ENCODE measurements around the gene SPON1. TPM values are rescaled to one million over a fixed set of nuclear protein-coding genes. Genes with fewer than 3 reads are reported as not detected.
"Not testable (repeated sequence)": the region's sequence is repeated elsewhere in the genome, so short reads cannot be mapped to it uniquely, and the experiment has no call there.

Gene SPON1
- total RNA-seq, 1 experiment from 2014 or later = 46.9 TPM

DNA sequence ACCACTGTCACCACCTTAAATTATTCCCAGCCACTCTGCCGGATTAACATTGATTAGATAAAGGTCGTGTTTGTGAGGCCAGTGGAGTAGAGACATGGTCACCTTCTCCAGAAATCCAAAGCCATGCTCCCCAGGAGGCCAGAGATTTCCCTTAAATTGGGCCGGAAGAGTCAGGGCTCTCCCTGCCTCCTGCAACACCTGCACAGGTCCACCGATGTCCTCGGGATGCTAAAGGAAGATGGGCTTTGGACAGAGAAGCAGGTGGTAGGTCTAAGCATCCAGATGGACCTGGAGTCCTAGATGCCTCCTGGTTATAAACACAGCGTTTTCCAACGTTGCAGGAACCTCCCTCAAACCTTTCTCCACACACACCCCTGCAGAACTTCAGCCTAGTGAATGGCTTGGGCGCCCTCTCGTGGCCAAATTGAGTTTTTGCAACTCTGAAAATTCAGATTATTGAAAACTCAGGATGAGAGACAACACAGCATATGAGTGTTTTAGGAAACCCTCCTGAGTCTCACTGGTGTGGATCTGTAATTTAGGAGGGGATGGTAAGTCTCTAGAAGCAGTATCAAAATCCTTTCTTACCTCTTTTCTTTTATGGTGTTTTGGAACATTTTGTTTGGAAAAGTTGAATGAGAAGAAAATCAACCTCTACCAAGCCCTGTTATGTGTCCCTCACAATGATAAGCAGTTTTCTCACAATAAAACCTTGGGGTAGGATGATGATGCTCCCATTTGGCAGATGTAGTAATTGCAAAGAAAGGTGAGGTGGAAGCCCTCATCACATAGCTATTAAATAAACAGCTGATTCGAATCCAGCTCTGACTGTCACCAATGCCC, 286.8 kb downstream of the SPON1 start:
- POLR2A ChIA-PET = no interaction called here

DNA sequence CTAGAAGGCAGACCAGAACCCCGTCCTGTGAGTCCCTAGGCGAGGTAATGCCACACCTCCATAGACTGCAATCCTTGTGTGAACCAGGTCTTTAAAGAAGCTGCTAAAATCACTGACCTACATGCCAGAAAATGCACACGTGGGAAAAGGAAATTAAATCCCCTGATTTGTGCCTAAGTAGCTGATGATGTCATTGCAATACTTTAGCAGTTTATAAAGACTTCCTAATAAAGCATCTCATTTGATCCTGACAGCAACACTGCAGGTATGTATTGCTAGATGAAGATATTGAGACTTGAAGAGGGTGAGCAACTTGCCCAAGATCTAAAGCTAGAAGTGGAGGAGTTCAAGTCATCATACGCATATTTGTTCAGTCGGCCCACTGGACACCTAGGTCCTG, 289.2 kb downstream of the SPON1 start:
- Mint-ChIP-seq H3K4me1 (ENCODE audit: low read depth, unreplicated experiment) (peaks cover 22% of the 10 kb centered on the region), H3K9me3 (ENCODE audit: unreplicated experiment) (no peaks in the 10 kb centered on the region), H3K27me3 (ENCODE audit: insufficient read depth, unreplicated experiment) (no peaks in the 10 kb centered on the region)

More for the DNA sequence above, 286.8 kb downstream of the SPON1 start:
- Histone ChIP-seq H3K4me3 (ENCODE audit: low read depth, low read length) (no peak overlapping the region), H3K9me3 (no peaks in the 10 kb centered on the region), H3K36me3 (ENCODE audit: control insufficient read depth, insufficient read depth, low read length) (no peaks in the 10 kb centered on the region), H3K4me1 (peaks cover 4% of the 10 kb centered on the region), H3K27me3 (replicated peaks; ENCODE audit: control insufficient read depth, insufficient read depth, low read length) (no peaks in the 10 kb centered on the region)
- no TSS peak for BruUV-seq (replicated peaks)
- TF ChIP-seq, protein P1, sequence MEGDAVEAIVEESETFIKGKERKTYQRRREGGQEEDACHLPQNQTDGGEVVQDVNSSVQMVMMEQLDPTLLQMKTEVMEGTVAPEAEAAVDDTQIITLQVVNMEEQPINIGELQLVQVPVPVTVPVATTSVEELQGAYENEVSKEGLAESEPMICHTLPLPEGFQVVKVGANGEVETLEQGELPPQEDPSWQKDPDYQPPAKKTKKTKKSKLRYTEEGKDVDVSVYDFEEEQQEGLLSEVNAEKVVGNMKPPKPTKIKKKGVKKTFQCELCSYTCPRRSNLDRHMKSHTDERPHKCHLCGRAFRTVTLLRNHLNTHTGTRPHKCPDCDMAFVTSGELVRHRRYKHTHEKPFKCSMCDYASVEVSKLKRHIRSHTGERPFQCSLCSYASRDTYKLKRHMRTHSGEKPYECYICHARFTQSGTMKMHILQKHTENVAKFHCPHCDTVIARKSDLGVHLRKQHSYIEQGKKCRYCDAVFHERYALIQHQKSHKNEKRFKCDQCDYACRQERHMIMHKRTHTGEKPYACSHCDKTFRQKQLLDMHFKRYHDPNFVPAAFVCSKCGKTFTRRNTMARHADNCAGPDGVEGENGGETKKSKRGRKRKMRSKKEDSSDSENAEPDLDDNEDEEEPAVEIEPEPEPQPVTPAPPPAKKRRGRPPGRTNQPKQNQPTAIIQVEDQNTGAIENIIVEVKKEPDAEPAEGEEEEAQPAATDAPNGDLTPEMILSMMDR (IDR thresholded peaks at IDR 0.05; ENCODE audit: insufficient read depth in 1 of 2, low read depth in 1 of 2, low read length in 1 of 2, severe bottlenecking in 1 of 2, unreplicated experiment in 1 of 2) = peak; percentile 85 to 93
- no peak overlapping the region for H3K4me3 Mint-ChIP-seq (ENCODE audit: unreplicated experiment)
- intact Hi-C loops (cut with micrococcal nuclease; ENCODE audit: unreplicated experiment) = loop anchor here (1.0 to 2.0 kb wide), 6 partner anchors 101 to 477 kb away; no protein-coding TSS in a partner anchor
- peaks cover 7% of the 10 kb centered on the region for H3K4me1 Mint-ChIP-seq (ENCODE audit: low read depth, unreplicated experiment)
- peak; percentile 59 to 70 for DNase-seq
- no peak overlapping the region for H3K27ac Mint-ChIP-seq (ENCODE audit: unreplicated experiment)
- H3K36me3 Mint-ChIP-seq (ENCODE audit: insufficient read depth, unreplicated experiment) = peaks cover under 1% of the 10 kb centered on the region
- no peaks in the 10 kb centered on the region for H3K9me3 Mint-ChIP-seq (ENCODE audit: unreplicated experiment)
- CTCF ChIA-PET = no interaction called here
- H3K27me3 Mint-ChIP-seq (ENCODE audit: insufficient read depth, unreplicated experiment) = no peaks in the 10 kb centered on the region

DNA sequence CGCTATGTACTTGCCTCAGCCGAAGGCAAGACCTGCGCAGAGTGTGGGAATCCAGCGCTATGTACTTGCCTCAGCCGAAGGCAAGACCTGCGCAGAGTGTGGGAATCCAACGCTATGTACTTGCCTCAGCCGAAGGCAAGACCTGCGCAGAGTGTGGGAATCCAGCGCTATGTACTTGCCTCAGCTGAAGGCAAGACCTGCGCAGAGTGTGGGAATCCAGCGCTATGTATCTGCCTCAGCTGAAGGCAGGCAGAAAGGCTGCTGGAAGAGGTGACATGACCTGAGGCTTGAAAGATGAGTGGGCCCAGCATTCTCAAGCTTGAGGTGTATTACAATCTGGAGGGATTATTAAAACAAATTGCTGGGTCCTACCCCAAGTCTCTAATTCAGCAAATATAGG, 290.0 kb downstream of the SPON1 start:
- H3K36me3 ChIP-seq (ENCODE audit: control insufficient read depth, insufficient read depth, low read length); DNase-seq; BruUV-seq (replicated peaks); POLR2A ChIA-PET; H3K9me3 Mint-ChIP-seq (ENCODE audit: unreplicated experiment); H3K9me3 ChIP-seq; intact Hi-C loops (cut with micrococcal nuclease; ENCODE audit: unreplicated experiment); H3K4me3 ChIP-seq (ENCODE audit: low read depth, low read length); H3K27ac Mint-ChIP-seq (ENCODE audit: unreplicated experiment); H3K4me3 Mint-ChIP-seq (ENCODE audit: unreplicated experiment); H3K27me3 Mint-ChIP-seq (ENCODE audit: insufficient read depth, unreplicated experiment); H3K27me3 ChIP-seq (replicated peaks; ENCODE audit: control insufficient read depth, insufficient read depth, low read length): not testable (repeated sequence)
- H3K36me3 Mint-ChIP-seq (ENCODE audit: insufficient read depth, unreplicated experiment) = peaks cover 16% of the 10 kb centered on the region
- H3K4me1 Mint-ChIP-seq (ENCODE audit: low read depth, unreplicated experiment) = peaks cover 22% of the 10 kb centered on the region
- peaks cover 33% of the 10 kb centered on the region for H3K4me1 ChIP-seq
- CTCF ChIA-PET = interaction anchor here (1.6 kb wide), 1 partner anchor 290 kb away, joined by 4 read pairs; the partner anchor contains the start of gene SPON1

More for the DNA sequence above, 289.2 kb downstream of the SPON1 start:
- Mint-ChIP-seq H3K4me3 (ENCODE audit: unreplicated experiment) (no peak overlapping the region), H3K36me3 (ENCODE audit: insufficient read depth, unreplicated experiment) (peaks cover 16% of the 10 kb centered on the region), H3K27ac (ENCODE audit: unreplicated experiment) (no peak overlapping the region)
- H3K36me3 ChIP-seq (ENCODE audit: control insufficient read depth, insufficient read depth, low read length) = 0 out of 2 replicates have a peak, but pooled peaks cover 1% of the 10 kb centered on the region
- no peak for DNase-seq
- TF ChIP-seq, protein P1 (IDR thresholded peaks at IDR 0.05; ENCODE audit: insufficient read depth in 1 of 2, low read depth in 1 of 2, low read length in 1 of 2, severe bottlenecking in 1 of 2, unreplicated experiment in 1 of 2) = no peak
- BruUV-seq (replicated peaks) = no TSS peak
- intact Hi-C loops (cut with micrococcal nuclease; ENCODE audit: unreplicated experiment) = no loop called here
- H3K27me3 ChIP-seq (replicated peaks; ENCODE audit: control insufficient read depth, insufficient read depth, low read length) = no peaks in the 10 kb centered on the region
- H3K9me3 ChIP-seq = no peaks in the 10 kb centered on the region
- no peak overlapping the region for H3K4me3 ChIP-seq (ENCODE audit: low read depth, low read length)
- H3K4me1 ChIP-seq = peaks cover 25% of the 10 kb centered on the region
- CTCF ChIA-PET = interaction anchor here (0.7 to 1.1 kb wide), 2 partner anchors 285 to 296 kb away, joined by 3 to 4 read pairs; no protein-coding TSS in a partner anchor
- POLR2A ChIA-PET = no interaction called here
